ENCODE measurements around the gene LAMTOR4.
A peak's percentile ranks its signal among the peaks of the same experiment; 100 is the strongest.

Gene LAMTOR4

DNA sequence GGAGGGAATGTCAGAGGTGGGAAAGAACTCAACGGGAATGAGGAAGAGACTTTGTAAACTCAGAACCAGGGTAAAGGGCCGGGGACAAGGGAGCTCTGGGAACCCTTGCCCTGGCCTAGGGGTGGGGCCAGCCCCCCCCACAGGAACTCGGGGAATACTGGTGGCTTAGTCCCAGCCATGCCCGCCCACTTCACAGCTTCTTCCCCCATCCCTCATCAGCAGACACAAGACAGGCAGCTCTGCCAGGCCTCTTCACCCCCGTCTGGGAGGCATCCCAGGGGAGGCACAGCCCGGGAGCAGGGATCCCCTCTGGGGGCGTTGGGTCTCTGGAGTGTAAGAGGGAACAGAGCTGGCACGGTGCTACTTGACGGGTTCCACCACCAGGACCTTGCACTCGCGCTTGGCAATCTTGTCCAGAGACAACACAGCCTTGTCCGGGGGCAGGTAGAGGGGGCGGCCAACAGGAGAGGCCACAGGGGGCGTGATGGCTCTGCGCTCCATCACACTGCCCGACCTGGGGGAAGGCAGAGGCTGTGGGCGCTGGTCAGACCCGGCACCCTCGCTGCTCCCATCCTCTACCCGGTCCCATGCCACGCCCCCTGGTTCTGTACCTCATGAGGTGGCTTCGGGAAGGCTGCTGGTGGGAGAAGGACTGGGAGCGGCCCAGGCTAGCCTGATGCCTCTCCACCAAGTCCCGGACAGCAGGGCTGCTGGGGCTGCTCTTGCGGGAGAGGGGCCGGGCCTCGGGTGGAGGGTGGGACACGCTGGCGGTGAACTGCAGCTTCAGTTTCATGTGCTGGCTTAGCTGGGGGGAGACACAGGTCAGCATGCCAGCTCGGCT is 6.2 kb downstream of the LAMTOR4 start:
- DNase-seq: no peak

DNA sequence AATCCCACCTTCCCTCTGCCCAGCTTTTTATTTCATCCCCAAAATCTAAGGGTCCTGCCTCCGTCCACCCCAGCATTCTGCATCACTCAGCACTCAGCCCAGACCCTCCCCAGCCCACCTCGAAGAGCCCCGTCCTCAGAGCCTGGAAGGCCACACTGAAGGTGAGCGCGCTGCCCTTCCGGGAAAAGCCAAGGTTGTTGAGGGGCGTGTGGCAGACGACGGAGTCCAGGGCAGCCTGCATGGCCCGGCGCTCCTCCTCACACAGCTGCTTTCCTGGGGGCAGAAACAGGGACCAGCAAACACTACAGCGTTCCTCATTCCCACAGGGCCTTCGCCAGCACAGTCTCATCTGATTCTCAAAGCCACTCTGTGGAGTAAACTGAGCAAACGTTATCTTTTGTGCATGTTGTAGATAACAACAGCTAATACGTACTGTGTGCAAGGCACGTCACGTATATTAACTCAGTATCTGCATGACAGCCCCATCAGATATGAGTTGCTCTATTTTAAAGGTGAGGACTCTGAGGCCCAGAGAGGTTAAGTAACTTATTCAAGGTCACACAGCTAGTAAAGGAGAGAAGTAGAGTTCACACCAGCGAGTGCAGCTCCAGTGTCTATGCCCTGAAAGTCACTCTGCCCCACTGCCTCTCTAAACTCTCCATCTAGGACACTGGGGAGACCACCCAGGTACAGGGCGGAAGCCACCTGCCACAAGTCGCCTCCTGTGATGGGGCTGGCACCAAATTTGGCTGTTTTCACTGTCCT is 7.0 kb downstream of the LAMTOR4 start:
- no peak for DNase-seq

DNA sequence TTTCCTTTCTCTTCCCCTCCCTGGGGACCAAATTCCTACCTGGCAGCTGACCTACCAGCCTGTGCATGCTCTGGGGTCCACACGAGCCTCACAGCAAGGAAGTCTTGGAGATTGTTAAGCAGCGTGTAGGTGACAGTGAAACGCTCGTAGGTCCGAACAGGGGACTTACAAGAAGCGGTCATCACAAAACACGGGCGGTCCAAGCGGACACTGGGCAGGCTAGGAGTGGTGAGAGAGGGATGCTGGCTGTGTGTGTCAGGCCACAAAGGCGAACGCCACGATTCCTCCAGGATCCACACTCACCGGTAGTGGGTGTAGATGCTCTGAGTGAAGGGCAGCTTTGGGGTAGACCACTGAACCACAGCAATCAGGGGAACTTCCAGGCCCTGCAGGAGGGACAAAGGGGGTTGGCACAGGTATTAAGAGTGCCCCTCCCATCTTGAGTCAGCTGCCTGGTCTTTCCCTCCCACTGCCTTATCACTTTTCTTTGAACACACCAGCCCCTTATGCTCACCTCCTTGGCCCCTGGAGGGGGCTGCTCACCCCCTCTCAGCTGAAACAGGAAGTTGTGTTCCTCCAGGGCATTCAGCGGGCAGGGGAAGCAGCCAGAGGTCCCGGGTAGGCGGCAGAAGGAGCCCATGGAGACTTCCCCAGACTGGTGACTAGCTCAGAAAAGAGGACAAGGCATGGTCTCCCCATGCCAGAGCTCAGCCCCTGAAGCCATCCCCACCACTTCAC is 7.8 kb downstream of the LAMTOR4 start:
- no peak for DNase-seq

DNA sequence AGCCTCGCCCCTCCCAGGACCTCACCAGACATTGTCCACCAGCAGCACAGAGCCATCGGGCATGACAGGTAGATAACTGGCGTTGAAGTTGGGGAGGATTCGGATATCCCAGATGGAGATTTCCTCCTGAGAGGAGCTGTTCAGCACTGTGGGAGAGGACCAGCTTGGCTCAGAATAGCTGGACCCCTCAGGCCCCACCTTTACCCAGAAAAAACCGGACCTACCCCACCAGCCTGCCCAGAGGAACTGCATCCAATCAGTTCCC is 8.3 kb downstream of the LAMTOR4 start:
- no peak for DNase-seq

DNA sequence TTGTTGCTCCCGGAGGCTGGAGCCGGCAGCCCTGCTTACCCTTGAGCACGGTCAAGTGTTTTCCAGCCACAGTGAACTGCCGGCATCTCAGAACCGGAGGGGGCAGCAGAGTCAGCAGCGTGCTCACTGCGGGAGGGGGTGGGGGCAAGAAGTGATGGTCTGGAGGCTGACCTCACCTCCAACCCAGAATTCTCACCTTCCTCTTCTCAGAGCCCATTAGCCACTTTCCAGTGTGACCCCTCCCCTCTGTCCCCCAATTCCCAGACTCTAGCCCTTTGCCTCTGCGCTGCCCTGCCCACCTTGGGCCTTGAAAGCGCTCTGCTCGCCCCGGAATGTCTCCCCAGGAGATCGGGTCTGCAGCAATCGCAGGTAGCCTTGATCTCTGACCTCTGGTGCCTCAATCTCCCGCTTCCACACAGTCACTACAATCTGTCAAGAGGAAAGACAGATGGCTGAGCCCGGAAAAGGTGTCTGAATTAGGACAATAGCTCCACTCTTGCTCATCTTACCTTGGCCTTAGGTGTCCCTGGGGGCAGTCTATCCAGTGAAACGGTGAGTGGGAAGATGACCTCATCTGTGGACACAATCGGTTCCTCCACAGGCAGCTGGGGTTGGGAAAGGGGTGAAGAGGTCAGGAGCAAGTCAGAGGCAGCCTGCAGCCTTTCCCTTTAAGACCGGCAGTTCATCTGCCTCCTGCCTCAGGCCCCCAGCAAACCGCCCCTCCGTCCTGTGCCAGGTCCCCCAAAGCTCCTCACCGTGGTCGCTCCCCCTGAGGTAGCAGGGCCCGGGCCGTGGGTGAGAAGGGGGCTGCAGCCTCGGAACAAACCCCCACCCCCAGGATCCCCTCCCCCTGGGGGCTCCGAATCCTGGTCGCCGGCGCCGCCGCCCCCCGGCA is 8.9 kb downstream of the LAMTOR4 start:
- no peak for DNase-seq

DNA sequence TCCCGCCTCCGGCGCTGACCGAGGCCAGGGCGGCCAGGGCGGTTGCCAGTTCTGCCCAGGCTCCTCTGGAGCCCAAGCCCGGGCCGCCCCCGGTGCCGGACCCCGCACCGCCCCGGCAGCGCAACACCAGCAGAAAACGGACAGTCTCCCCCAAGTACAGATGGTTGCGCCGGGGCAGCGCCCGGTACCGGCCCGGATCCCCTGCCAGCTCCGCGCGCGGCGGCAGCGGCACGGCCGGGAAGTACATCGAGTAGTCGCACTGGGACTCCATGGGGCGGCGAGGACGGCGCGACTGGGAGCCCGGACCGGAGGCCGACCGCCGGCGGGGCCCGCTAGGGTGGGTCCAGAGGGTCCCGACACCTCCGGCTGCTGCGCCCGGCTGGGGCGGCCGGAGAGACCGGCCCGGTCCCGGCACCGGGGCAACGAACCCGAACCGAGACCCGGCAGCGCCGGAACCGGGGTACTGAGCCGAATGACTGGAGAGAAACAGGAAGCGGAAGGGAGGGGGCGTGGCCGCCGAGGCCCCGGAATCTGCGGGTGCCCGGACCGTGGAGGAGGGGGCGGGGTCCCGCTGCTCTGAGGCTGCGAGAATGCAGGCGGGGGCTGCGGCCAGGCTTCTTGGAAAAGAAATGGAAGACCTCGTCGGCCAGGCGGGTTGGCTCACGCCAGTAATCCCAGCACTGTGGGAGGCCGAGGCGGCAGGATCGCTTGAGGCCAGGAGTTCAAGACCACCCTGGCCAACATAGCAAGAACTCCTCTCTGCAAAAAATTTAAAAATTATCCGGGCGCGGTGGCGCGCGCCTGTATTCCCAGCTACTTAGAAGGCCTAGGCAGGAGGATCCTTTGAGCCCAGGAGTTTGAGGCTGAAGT is 9.7 kb downstream of the LAMTOR4 start, which contains the start of gene TRAPPC14:
TRAPPC14 (minus strand) TSS at position 495 of the 870 bp plus-strand sequence; CDS start at position 271, 224 bp downstream.
- peak; percentile 76 for DNase-seq

DNA sequence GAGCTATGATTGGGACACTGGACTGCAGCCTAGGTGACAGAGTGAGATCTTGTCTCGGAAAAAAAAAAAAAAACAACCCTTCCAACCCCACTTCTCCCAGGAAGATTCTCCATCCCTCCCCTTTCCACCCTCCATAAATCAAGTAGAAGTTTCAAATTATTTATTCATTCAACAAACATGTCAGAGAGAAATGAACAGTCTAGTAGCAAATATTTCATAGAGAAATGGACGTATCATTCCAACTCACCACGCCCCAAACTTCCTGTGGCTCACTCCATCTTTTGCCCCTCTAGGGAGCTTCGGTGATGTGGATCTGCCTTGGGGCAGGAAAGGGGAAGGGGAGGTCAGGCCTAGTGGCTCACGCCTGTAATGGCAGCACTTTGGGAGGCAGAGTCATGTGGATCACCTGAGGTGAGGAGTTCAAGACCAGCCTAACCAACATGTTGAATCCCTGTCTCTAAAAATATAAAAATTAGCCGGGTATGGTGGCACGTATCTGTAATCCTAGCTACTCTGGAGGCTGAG is 10.4 kb downstream of the LAMTOR4 start:
- DNase-seq: no peak

DNA sequence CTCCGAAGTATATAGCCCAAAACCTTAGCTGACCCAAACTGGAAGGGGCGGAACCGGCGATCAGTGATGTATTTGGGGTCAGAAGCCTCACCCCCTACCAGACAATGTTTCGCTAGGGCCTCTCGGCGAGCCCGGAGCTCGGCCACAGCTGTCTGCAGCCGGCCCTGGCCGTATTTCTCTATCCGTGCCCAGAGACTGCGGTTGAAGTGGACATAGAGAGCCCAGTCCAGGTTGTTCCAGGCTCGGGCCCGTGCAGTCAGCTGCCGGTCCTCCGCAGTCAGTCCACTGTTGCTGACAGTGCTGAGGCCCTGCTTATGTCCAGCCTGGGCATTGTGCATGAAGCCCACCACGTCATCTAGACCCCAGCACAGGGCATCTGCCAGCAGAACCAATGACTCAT is 11.3 kb downstream of the LAMTOR4 start:
- no peak for DNase-seq

DNA sequence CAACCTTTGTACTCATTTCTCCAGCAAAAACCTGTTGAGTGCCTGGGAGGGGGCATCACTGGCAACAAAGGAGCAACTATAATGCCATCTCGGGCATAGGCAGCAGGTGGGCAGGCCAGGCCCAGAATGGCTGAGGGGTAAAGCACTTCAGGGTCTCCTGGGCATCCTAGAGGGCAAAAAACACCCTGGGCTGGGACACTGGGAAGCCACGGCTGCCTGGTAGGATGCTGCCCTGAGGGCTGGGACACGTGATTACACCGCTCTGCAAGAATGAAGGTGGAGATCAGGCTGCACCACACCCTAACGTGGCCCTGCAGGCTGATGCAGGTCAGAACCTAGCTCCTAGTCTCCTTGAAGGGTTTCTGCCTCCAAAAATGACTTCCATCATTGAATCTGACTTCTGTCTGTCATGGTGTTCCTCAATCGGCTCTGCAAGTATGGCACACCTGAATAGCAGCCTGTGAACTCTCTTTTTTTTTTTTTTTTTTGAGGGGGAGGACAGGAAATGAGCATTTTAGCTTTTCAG is 14.4 kb downstream of the LAMTOR4 start:
- DNase-seq: no peak

DNA sequence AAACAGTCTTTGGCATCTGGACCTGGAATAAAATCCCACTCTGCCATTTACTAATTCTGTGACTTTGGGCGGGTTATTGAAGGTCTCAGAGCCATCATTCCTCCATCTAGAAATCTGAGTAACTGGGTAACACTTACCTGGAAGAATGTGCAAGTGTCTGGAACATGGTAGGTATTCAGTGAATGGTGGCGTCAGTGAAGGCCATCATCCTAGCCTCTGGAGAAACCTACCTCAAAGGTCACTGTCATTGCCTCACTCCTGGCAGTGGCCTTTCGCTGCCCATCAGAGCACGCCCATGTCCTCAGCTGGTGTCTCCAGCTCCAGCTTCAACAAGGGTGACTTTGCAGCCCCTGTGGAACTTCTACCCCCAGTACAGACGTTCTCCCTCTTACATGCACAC is 15.2 kb downstream of the LAMTOR4 start:
- DNase-seq: no peak

DNA sequence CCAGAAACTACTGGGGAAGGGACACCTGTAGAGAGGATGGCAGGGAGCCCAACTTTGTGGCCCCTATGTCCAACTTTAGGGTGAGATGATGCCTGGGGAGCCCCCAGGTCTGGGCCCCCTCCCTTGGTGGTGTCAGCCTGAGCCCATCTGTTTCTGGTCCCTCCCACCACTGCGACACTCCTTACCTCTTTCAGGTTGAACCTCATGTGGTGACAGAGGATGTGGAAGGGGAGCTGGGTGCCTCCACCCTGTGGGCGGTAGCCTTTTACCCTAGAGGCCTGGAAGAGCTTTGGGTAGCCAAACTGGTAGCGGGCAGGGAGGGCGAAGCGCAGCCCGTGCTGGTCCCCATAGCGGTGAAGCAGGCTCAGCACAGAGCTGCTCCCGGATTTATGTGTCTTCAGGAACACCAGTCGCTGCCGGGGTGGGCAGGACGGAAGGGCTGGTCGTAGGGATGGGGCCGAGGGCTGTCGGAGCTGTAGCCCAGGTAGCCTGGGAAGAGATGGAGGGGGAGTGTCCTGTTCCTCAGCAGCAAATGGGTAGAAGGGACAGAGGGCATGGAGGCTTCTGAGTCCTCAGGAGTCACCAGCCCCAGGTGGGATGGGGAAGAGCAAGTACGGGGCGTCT is 17.7 kb downstream of the LAMTOR4 start:
- no peak for DNase-seq

DNA sequence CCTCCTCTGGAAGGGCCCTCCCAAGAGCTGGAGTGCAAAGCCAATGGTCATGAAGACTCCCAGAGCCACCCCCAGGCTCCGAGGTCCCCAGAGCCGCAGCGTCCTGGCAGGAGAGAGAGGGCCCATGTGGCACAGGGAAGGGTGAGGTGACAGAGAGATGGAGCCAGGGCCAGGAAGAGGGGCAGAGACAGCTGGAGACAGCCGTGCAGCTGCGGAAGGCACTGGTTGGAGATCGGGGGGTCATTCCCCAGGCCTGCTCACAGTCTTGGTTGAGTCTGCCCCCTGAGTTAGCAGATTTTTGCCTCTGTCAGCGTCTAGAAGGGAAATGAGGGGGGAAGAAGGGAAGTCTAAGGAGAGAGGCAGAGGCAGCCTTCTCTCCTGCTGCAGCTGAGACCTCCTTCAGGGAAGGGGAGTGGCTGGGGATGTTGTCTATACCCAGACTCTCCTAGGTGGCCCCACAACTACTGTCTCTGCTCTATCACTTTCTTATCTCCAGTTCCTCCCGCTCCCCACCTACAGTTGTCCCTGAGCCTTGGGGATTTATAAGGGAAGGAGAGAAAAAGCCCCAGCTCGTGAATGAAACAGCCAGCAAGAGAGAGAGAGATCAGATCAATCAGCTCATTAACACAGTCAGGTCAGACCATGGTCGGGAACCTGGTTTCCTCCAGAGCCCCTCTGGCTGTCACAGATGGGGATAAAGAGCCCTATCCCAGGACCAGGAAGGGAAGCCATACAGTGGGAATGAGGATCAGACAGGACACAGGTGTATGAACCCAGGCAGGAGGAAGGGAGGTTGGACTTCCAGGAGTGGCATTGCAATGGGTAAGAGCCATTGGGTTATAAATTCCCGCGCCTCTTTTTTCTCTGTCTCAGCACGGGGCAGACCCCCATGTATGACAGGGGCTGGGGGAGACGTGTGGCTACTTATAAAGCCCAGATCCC is 18.5 kb downstream of the LAMTOR4 start:
- no peak for DNase-seq

DNA sequence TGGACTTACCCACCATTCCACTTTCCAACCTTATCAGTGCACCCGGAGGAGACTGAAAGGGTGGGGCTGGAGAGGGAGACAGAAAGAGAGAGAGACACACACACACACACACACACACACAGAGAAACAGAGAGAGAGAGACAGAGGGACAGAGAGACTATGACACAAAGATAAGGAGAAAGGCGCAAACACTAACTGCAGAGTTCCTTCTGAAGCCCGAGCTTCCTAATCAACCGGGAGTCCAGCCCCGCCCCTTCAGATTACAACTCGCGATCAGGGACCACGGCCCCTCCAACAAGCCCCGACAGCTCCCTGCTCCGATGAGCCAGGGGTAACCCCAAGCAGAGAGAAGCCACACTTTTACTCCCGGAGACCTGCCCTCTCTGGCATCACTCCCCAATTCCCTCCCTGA is 19.2 kb downstream of the LAMTOR4 start:
- DNase-seq: no peak

DNA sequence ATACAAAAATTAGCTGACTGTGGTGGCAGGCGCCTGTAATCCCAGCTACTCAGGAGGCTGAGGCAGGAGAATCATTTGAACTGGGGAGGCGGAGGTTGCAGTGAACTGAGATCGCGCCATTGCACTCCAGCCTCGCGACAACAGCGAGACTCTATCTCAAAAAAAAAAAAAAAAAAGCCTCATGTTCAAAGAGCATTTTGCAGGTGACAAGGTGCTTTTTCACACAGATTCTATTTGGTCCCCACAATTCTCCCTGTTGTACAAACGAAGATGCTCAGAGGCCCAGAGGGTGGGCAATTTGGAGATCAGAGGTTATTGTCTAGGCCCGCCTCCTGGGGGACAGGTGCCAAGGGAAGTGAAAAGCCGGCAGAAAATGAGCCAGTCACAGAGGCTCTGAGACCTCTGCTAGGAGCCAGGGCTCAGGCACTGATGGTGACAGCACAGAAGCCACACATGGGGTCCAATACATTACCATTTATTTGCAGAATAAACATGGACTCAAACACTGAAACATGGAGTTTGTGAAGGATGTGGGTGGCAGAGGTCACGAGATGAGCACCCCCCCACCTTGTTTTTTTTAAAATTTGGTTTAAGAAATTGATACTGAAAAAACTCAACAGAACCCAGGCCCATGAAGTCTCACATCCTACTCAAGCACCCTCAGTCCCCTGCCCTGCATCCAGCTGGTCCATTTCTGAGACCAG is 20.6 kb downstream of the LAMTOR4 start:
- no peak for DNase-seq

DNA sequence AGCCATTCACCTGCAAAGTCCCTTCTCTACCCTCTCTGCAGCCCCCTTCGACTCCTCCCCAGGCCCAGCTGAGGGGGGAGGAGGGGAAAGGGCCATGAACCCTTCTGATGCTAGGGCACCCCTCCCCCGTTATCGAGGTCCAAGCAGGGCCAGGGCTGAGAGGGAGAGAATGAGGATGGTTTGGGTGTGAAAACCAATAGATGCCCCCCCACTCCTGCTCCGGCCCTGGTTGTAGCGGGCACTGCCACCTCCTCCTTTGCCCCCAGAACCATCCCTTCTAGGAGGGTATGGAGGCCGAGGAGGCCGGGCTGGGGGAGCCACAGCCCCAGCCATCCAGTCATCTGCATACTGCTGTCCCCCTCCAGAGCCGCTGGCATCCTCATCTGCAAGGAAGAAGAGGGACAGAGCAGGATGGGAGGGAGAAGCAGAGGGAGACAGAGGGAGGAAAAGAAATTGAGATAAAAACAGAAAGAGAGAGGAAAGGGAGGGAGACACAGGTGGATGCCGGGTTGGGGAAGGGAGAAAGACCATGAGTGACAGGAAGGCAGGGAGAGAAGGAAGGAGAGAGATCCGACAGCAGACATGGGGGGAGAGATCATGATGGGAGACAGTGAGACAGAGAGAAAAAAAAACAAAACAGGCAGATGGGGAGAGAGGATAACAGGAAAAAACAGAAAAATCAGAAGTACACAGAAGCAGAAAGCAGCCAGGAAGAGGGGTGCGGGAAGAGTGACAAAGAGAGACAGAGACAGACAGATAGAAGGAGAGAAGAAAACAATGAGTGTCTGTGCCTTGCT is 21.6 kb downstream of the LAMTOR4 start:
- no peak for DNase-seq

DNA sequence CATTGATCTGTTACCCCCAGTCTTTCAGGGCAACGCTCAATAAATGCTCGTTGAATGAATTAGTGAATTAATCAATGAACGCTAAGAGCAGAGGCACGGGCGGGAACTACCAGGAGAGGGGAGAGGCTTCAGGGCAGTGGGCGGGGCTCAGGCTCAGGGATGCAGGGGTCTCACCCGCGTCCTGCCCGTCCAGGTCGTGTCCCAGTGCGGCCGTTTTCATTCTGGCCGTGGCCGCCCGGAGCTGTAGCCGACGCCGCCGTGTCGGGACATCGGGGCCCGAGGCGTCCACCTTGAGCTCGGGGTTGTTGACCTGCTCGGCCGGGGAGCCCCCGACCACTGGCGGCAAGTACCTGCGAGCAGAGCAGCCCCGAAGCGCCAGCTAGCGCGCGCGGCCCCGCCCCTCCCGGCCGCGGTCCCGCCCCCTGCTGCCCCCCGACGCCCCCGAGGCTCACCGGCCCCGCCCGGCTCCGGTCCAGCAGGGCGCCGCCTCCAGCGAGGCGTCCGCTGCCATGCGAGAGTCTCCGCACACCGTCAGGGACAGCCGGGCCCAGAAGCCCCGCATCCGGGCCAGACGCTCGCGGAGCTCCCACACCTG is 22.5 kb downstream of the LAMTOR4 start:
- no peak for DNase-seq

DNA sequence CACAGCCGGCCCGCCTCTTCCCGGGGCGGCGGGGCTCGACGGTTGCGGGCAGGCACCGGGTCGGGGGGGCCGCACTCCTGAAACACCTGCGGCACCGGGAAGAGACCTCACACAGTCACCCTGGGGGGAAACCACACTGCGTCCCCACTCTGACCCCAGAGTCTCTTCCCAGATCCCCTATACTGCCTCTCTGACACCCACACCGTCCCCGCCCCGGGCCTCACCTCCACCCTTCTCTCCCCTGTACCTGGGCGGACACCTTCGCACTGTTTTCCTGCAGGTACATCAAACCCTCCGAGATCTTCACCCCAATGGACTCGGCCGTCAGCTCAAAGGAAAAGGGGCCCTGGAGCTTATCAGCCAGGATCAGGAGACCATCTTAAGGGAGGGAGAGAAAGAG is 23.1 kb downstream of the LAMTOR4 start:
- no peak for DNase-seq

Measured in GDM1 (cell line).